Esophagus muscularis mucosa (tissue), 3 donors: Measurements from ENCODE around the gene MS4A1.

Source experiments
- POLR2A ChIP-seq: fragments of 450-650 bp; IDR thresholded peaks from one replicate; pipeline ENCODE4 v1.6.1; 2017; ENCODE audit warnings: antibody characterized with exemption, moderate library complexity, mild to moderate bottlenecking, low read depth
- POLR2AphosphoS5 ChIP-seq, 2 donors: sonication (generic); formaldehyde crosslinking; IDR thresholded peaks; one replicate each; pipeline ENCODE4 v1.6.1; 2017; ENCODE audit warnings: antibody characterized with exemption in 2 of 2
- TF ChIP-seq, protein P1 (sequence below), 3 experiments: fragments of 200-600 bp in 2 of 3; fragments of 450-650 bp in 1 of 3; sonication (generic) in 2 of 3; IDR thresholded peaks; one replicate each; pipeline ENCODE4 v1.5.1; 2017 to 2019; ENCODE audit warnings: antibody characterized with exemption in 3 of 3, mild to moderate bottlenecking in 2 of 3, moderate library complexity in 1 of 3

DNA sequence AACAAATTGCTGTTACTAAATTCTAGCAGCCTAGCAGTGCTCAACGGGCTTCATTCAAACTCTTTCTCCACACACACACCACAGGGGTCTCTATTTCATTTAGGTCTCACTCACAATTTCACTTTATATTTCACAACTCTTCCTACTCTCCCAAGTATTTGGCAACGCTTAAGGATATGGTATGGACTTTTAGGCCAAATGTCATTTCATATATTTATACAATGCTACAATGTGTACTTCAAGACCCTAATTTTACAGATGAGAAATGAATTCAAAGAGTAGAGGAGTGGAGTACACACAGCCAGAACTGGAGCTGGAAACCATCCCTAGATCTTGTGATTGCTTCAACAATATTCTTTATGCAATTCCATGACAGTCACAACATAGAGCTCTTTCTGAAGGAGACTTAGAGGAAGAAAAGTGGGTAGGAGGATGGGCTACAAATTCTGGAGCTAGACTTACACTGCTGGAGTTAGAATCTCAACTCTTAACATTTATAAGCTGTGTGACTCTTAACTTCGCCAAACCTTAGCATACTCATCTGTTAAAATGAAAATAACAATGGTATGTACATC lies 57.1 kb downstream of the MS4A1 start:
- TF ChIP-seq POLR2AphosphoS5 (IDR thresholded peaks at IDR 0.05) (no peak), POLR2A (no peak)
- TF ChIP-seq, protein P1, sequence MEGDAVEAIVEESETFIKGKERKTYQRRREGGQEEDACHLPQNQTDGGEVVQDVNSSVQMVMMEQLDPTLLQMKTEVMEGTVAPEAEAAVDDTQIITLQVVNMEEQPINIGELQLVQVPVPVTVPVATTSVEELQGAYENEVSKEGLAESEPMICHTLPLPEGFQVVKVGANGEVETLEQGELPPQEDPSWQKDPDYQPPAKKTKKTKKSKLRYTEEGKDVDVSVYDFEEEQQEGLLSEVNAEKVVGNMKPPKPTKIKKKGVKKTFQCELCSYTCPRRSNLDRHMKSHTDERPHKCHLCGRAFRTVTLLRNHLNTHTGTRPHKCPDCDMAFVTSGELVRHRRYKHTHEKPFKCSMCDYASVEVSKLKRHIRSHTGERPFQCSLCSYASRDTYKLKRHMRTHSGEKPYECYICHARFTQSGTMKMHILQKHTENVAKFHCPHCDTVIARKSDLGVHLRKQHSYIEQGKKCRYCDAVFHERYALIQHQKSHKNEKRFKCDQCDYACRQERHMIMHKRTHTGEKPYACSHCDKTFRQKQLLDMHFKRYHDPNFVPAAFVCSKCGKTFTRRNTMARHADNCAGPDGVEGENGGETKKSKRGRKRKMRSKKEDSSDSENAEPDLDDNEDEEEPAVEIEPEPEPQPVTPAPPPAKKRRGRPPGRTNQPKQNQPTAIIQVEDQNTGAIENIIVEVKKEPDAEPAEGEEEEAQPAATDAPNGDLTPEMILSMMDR (IDR thresholded peaks at IDR 0.05): no peak
